Pancreas (tissue), 10 donors: ENCODE results near the gene GNAT3. TPM values are rescaled to one million over a fixed set of nuclear protein-coding genes. Genes with fewer than 3 reads are reported as not detected.
A peak's percentile ranks its signal among the peaks of the same experiment; 100 is the strongest.

Source experiments
- ATAC-seq, 4 donors: fragments of 200-7000 bp; cut with Tn5 transposase; one replicate each; pipeline versions ENCODE4 v1.8.0 to v1.9.1; 2020; ENCODE audit warnings: mild to moderate bottlenecking in 4 of 4, moderate library complexity in 4 of 4
- DNase-seq, 6 donors: peaks; one replicate each; pipeline ENCODE4 v3.0.0-alpha.2; 2020
- FAIRE-seq: peaks from 2 replicates; lab custom pipeline; 2012; peaks lifted over from hg19 to GRCh38; lab: Jason Lieb, UNC
- H3K27ac ChIP-seq, 4 donors: fragments of 200-600 bp; sonication (generic); 1 replicate in 3 of 4; 2 replicates in 1 of 4; pipeline versions ENCODE4 v1.5.0 to v1.8.0; 2020
- H3K27me3 ChIP-seq, 4 donors: fragments of 200-600 bp; one replicate each; pipeline ENCODE4 v1.8.0; 2021
- H3K36me3 ChIP-seq, 3 donors: fragments of 200-600 bp; sonication (generic) in 1 of 3; one replicate each; pipeline versions ENCODE4 v1.5.0 to v1.8.0; 2020 to 2021
- H3K4me1 ChIP-seq, 3 donors: fragments of 200-600 bp; one replicate each; pipeline ENCODE4 v1.8.0; 2021
- H3K4me3 ChIP-seq, 4 donors: fragments of 200-600 bp; sonication (generic) in 2 of 4; one replicate each; pipeline versions ENCODE4 v1.5.0 to v1.8.0; 2020 to 2021
- H3K9me3 ChIP-seq, 4 donors: fragments of 200-600 bp; one replicate each; pipeline ENCODE4 v1.8.0; 2021
- WGBS, 2 donors: extraction: QIAGEN DNeasy Blood & Tissue Kit; methylation state at CpG; one replicate each; pipeline ENCODE4 v1.1.7; 2013; 5-methylcytosine and 5-hydroxymethylcytosine counted together
- intact Hi-C, 3 donors: fragments of 100-400 bp; cut with DNase I; formaldehyde crosslinking; loops; one replicate each; pipeline versions ENCODE4 v1.11.1 to v1.14.2; 2022
- polyA plus RNA-seq, 2 donors: library from polyadenylated mRNA; stranded (reverse); fragments of 200-250 nt; gene quantifications; one replicate each; pipeline ENCODE4 v1.2.3, GENCODE V29; 2013
- total RNA-seq, 6 donors: library from RNA; stranded (reverse); fragmentation: NEBNext Ultra II Directional in 4 of 6; extraction: Animal tissue kit (Norgen Biotek cat#: 25700) in 4 of 6; gene quantifications; one replicate each; pipeline versions ENCODE4 v1.2.1 to v1.2.4, GENCODE V29; 2021 to 2023
- TF ChIP-seq, protein P1 (sequence below), 4 donors: fragments of 200-600 bp; sonication (generic) in 3 of 4; IDR thresholded peaks; one replicate each; pipeline versions ENCODE4 v1.5.0 to v1.8.0; 2021; ENCODE audit warnings: antibody characterized with exemption in 4 of 4
- donor health status: healthy with polysubstance abuse.
- donor health status: DM: no; HTN: no; CAD: no; lungs with moderate emphysema.
- donor health status: DM: no; HTN: no; CAD: no.
- donor health status: control.
- donor health status: control.
- donor health status: Bipolar disorder and iron deficiency.
- donor health status: DM: yes; HTN: yes; CAD: no.
- donor health status: DM: no; HTN: no; CAD: no.
- donor health status: DM: no; HTN: no; CAD: no.
- donor health status: DM: yes; HTN: yes; CAD: no.

Gene GNAT3
- total and polyA plus RNA-seq, 8 donors: 1.2 TPM; not detected in 7

DNA sequence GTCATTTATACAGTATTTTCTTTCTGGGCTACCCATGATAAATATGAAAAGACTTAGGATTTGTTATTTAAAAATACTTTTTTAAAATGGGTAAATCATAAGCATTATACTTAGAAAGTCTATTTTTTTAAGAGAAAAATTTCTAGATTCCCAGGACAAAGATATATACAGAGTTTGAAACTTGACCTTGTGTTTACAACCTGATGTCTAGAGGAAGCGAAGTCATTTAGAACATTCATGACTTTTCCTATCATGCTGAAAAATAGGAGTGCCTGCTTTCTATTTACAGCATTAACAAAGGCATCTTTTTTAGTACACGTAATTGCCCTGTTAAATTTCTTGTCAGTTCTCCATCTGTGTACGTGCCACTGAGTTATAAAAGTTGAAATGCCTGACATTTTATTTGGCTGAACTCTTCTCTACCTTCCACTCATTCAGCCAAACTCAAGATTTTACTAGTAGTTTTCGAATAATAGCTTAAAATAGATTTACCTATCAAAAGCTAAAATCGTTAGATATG lies 23.0 kb downstream of the GNAT3 start:
- H3K27me3 ChIP-seq: no peaks in the 10 kb centered on the region
- no peaks in the 10 kb centered on the region for H3K9me3 ChIP-seq
- 64 to 75% methylated on average over 5 of the region's 5 CpGs for WGBS, 2 donors
- intact Hi-C loops: no loop called here
- DNase-seq (no peak), FAIRE-seq (no peak), ATAC-seq (no peak)
- no peaks in the 10 kb centered on the region for H3K4me1 ChIP-seq
- TF ChIP-seq, protein P1, sequence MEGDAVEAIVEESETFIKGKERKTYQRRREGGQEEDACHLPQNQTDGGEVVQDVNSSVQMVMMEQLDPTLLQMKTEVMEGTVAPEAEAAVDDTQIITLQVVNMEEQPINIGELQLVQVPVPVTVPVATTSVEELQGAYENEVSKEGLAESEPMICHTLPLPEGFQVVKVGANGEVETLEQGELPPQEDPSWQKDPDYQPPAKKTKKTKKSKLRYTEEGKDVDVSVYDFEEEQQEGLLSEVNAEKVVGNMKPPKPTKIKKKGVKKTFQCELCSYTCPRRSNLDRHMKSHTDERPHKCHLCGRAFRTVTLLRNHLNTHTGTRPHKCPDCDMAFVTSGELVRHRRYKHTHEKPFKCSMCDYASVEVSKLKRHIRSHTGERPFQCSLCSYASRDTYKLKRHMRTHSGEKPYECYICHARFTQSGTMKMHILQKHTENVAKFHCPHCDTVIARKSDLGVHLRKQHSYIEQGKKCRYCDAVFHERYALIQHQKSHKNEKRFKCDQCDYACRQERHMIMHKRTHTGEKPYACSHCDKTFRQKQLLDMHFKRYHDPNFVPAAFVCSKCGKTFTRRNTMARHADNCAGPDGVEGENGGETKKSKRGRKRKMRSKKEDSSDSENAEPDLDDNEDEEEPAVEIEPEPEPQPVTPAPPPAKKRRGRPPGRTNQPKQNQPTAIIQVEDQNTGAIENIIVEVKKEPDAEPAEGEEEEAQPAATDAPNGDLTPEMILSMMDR (IDR thresholded peaks at IDR 0.05): no peak
- H3K4me3 ChIP-seq: no peak overlapping the region
- no peak overlapping the region for H3K27ac ChIP-seq
- H3K36me3 ChIP-seq: no peaks in the 10 kb centered on the region

DNA sequence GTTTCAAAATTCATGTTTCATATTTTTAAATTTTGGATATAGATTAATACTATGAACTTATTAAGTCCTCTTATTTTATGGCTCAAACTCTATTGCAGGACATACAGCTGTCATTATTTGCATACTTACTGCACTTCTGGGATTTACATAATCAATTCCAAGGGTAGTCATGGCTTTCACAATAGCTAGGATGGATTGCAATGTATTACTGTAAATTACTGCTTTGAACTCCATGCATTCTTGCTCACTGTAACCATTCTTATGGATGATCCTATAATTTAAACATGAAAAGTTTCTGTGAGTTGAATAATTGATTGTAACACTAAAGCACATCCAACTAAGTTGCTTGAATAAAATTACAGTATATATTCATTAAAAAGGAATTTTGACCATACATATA lies 23.5 kb downstream of the GNAT3 start:
- no peak overlapping the region for H3K4me3 ChIP-seq
- H3K9me3 ChIP-seq: no peaks in the 10 kb centered on the region
- H3K27ac ChIP-seq: no peak overlapping the region
- intact Hi-C loops: no loop called here
- DNase-seq (no peak), FAIRE-seq (no peak), ATAC-seq (no peak)
- TF ChIP-seq, protein P1 (IDR thresholded peaks at IDR 0.05): no peak
- H3K36me3 ChIP-seq: no peaks in the 10 kb centered on the region
- no peaks in the 10 kb centered on the region for H3K27me3 ChIP-seq
- H3K4me1 ChIP-seq: no peaks in the 10 kb centered on the region

DNA sequence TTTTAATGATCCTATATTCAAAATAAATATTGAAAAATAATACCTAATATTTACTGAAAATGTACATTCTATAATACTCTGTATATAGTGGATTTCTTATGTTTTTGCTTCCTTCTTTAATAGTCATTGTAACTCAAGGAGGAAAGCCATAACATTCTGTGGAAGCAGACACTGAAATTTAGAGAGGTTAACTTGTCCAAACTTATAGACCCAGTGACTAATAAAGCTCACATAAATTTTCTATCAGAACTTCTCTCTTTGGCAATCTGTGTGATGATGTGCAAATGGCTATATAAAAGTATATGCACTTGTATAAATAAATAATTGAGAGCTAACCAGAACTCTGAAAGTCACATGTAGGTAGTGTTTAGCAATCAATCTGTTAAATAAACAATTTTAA lies 26.1 kb downstream of the GNAT3 start:
- Histone ChIP-seq H3K27me3 (no peaks in the 10 kb centered on the region), H3K36me3 (no peaks in the 10 kb centered on the region), H3K9me3 (no peaks in the 10 kb centered on the region), H3K27ac (no peak overlapping the region), H3K4me3 (no peak overlapping the region), H3K4me1 (no peaks in the 10 kb centered on the region)
- intact Hi-C loops: no loop called here
- DNase-seq (no peak), ATAC-seq (no peak), FAIRE-seq (no peak)
- TF ChIP-seq, protein P1 (IDR thresholded peaks at IDR 0.05): no peak

DNA sequence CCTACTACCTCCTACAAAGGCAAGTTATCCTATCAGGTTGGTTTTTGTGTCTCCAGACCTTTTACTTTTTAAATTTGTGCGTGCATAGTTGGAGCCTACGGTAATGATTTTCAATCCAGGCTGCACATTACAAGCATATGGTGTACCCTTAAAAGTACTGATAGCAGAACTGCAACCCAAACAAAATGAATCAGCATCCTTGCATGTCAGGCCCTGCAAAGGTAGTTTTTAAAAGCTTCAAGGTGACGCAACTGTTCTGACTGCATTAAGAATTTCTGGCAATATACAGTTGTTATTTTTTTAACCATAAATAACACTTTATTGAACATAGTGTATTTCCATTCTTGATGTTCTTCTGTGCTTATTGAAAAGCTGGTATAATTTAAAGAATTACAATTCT lies 28.9 kb downstream of the GNAT3 start:
- H3K9me3 ChIP-seq: no peaks in the 10 kb centered on the region
- WGBS, 2 donors: 91% methylated on average over 3 of the region's 3 CpGs
- no peak overlapping the region for H3K27ac ChIP-seq
- ATAC-seq (peak in 1 of 4 donors; percentile 45), DNase-seq (no peak), FAIRE-seq (no peak)
- H3K4me1 ChIP-seq: no peaks in the 10 kb centered on the region
- H3K36me3 ChIP-seq: no peaks in the 10 kb centered on the region
- TF ChIP-seq, protein P1 (IDR thresholded peaks at IDR 0.05): no peak
- intact Hi-C loops: no loop called here
- no peak overlapping the region for H3K4me3 ChIP-seq
- H3K27me3 ChIP-seq: no peaks in the 10 kb centered on the region

DNA sequence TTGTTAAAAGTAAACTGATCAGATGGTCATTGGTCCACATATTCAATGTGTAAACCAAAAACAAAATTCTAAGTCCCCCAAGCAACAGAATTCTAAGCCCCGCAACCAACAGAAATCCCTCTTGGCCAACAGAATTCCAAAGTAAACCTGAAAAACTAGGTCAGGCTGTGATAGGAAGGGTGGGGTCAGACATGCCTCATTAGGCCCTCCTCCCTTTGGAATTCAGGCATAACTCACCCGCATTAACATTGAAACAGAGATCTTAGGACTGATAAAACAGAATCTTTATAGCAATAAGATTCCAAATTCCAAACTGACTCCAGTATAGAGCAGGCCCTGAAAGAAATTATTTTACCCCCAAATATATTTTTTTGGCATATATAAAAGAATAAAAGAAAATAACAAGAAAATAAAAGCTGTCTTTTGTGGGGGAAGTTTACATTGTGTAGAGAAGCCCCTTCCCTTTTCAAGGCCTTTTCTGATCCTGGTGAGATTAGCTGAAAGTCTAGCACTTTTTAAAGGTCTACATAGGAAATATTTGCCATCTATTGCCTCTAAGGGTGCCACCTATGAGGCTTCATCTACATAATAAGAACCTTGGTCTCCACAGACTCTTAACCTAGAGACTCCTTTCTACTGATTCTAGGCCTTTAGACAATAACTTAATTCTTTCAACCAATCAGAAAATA lies 30.5 kb downstream of the GNAT3 start:
- ATAC-seq: no peak
- TF ChIP-seq, protein P1 (IDR thresholded peaks at IDR 0.05): no peak
- 59 to 66% methylated on average over 2 of the region's 2 CpGs for WGBS, 2 donors
- Histone ChIP-seq H3K27ac (no peak overlapping the region), H3K36me3 (no peaks in the 10 kb centered on the region), H3K9me3 (no peaks in the 10 kb centered on the region), H3K27me3 (no peaks in the 10 kb centered on the region), H3K4me1 (no peaks in the 10 kb centered on the region), H3K4me3 (no peak overlapping the region)
- intact Hi-C loops: no loop called here
- no peak for DNase-seq
- FAIRE-seq: no peak
